Body of pancreas (tissue), 4 donors: ENCODE results near the gene ADCY9. TPM values are rescaled to one million over a fixed set of nuclear protein-coding genes. Genes with fewer than 3 reads are reported as not detected.

Experiments used
- ATAC-seq: fragments of 150-250 bp; one replicate; pipeline ENCODE4 v1.9.1; 2016
- DNase-seq, 4 donors: peaks; one replicate each; pipeline ENCODE4 v3.0.0-alpha.2; 2019
- H3K27ac ChIP-seq, 4 donors: fragments of 200-600 bp; sonication (generic); 1 replicate in 3 of 4; 2 replicates in 1 of 4; pipeline versions ENCODE4 v1.5.1 to v1.6.1; 2016 to 2019; ENCODE audit warnings: mild to moderate bottlenecking in 1 of 4, mixed read lengths in 1 of 4, moderate library complexity in 1 of 4
- H3K27me3 ChIP-seq, 2 donors: fragments of 200-600 bp; sonication (generic); one replicate each; pipeline ENCODE4 v1.6.0; 2016; ENCODE audit warnings: mild to moderate bottlenecking in 1 of 2
- H3K36me3 ChIP-seq, 2 donors: fragments of 200-600 bp; sonication (generic); replicated peaks in 1 of 2; 2 replicates each; pipeline ENCODE4 v1.5.1; 2016; ENCODE audit warnings: low read depth in 2 of 2; ENCODE audit not compliant: insufficient read depth in 1 of 2
- H3K4me1 ChIP-seq: fragments of 200-600 bp; sonication (generic); one replicate; pipeline ENCODE4 v1.6.0; 2016
- H3K4me3 ChIP-seq, 2 donors: fragments of 200-600 bp; sonication (generic); 1 replicate in 1 of 2; 2 replicates in 1 of 2; pipeline ENCODE4 v1.5.1; 2016 to 2019
- H3K9me3 ChIP-seq, 3 donors: fragments of 200-600 bp; sonication (generic); 1 replicate in 2 of 3; 2 replicates in 1 of 3; pipeline ENCODE4 v1.5.1; 2016
- POLR2A ChIP-seq, 3 donors: fragments of 450-650 bp; IDR thresholded peaks; one replicate each; pipeline ENCODE4 v1.6.1; 2016; ENCODE audit warnings: antibody characterized with exemption in 3 of 3, mild to moderate bottlenecking in 2 of 3
- WGBS, 2 donors: methylation state at CpG; one replicate each; pipeline ENCODE4 v1.1.5; 2017; 5-methylcytosine and 5-hydroxymethylcytosine counted together
- intact Hi-C: fragments of 100-400 bp; cut with DNase I; formaldehyde crosslinking; loops from one replicate; pipeline ENCODE4 v1.15.1; 2023
- total RNA-seq, 2 donors: library from RNA; depleted of rRNA; stranded (reverse); fragments of >200 nt; gene quantifications; one replicate each; pipeline ENCODE4 v1.1.0, GENCODE V29; 2016
- TF ChIP-seq, protein P1 (sequence below), 7 experiments: fragments of 450-650 bp in 4 of 7; fragments of 200-600 bp in 3 of 7; sonication (generic) in 3 of 7; IDR thresholded peaks; one replicate each; pipeline ENCODE4 v1.5.1; 2016 to 2019; ENCODE audit warnings: antibody characterized with exemption in 7 of 7

The ADCY9 gene
- total RNA-seq, 2 donors from 2014 or later, result 22.4 to 29.1 TPM

DNA sequence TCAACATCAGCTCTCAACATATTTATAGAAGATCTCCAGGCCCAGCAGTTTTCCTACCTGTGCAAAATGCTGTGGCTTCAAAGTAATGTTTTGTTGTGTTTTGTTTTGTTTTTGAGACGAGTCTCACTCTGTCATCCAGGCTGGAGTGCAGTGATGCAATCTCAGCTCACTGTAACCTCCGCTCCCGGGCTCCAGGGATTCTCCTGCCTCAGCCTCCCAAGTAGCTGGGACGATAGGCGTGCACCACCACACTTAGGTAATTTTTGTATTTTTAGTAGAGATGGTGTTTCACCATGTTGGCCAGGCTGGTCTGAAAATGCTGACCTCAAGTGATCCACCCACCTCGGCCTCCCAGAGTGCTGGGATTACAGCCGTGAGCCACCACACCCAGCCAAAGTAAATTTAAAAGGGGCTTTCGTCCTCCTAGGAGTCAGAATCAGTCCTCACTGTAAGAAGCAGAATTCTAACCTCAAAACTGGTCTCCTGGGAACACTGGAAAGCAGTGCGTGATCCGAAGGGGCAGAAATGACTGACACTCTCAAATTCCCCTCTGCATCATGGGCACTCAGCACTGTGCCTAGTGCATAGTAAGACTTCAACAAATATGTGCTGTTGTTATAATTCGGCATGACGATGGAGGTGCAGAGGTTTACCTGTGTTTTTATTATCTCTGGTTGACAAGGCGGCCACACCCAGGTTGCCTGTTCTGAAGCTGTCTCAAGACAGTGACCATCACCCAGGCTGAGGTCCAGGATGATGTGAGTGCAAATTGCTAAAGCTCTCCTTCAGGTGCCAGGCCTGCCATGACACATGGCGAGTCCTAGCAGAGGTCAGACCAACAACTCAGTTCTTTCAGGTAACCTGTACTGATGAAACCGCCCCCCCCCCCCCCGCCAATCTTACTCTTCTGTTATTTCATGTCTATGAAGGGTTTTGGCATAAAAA lies 59.8 kb downstream of the ADCY9 start:
- intact Hi-C loops, result no loop called here
- no peak for ATAC-seq
- no peak overlapping the region for H3K4me3 ChIP-seq
- no peaks in the 10 kb centered on the region for H3K36me3 ChIP-seq
- H3K4me1 ChIP-seq, result peaks cover 23% of the 10 kb centered on the region
- 83 to 94% methylated on average over 10 to 16 of the region's 16 CpGs for WGBS, 2 donors
- no peaks in the 10 kb centered on the region for H3K9me3 ChIP-seq
- no peak for DNase-seq
- no peaks in the 10 kb centered on the region for H3K27me3 ChIP-seq
- TF ChIP-seq, protein P1, sequence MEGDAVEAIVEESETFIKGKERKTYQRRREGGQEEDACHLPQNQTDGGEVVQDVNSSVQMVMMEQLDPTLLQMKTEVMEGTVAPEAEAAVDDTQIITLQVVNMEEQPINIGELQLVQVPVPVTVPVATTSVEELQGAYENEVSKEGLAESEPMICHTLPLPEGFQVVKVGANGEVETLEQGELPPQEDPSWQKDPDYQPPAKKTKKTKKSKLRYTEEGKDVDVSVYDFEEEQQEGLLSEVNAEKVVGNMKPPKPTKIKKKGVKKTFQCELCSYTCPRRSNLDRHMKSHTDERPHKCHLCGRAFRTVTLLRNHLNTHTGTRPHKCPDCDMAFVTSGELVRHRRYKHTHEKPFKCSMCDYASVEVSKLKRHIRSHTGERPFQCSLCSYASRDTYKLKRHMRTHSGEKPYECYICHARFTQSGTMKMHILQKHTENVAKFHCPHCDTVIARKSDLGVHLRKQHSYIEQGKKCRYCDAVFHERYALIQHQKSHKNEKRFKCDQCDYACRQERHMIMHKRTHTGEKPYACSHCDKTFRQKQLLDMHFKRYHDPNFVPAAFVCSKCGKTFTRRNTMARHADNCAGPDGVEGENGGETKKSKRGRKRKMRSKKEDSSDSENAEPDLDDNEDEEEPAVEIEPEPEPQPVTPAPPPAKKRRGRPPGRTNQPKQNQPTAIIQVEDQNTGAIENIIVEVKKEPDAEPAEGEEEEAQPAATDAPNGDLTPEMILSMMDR (IDR thresholded peaks at IDR 0.05), result no peak
- no peak for TF ChIP-seq POLR2A (IDR thresholded peaks at IDR 0.05)
- H3K27ac ChIP-seq, result no peak overlapping the region

DNA sequence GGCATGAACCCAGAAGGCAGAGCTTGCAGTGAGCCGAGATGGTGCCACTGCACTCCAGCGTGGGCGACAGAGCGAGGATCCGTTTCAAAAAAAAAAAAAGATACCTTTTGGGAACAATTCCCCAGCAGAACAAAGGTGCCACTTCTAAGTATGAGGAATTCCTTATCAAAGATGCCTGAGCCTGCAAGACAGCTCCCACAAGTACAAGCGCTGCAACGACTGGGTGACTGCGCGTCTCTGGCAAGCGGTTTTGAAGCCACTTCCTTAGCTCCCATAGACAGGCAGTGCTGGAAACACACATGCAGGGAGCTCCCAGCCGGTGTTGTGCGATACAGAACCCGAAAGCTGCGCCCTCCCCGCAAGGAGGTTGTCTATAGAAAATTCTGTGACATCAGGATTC lies 60.5 kb downstream of the ADCY9 start:
- TF ChIP-seq, protein P1 (IDR thresholded peaks at IDR 0.05), result no peak
- no peak for TF ChIP-seq POLR2A (IDR thresholded peaks at IDR 0.05)
- 85 to 88% methylated on average over 13 to 15 of the region's 15 CpGs for WGBS, 2 donors
- Histone ChIP-seq H3K27ac (no peak overlapping the region), H3K9me3 (no peaks in the 10 kb centered on the region), H3K27me3 (no peaks in the 10 kb centered on the region), H3K36me3 (no peaks in the 10 kb centered on the region), H3K4me1 (peaks cover 23% of the 10 kb centered on the region), H3K4me3 (no peak overlapping the region)
- intact Hi-C loops, result no loop called here
- ATAC-seq, result no peak
- no peak for DNase-seq

DNA sequence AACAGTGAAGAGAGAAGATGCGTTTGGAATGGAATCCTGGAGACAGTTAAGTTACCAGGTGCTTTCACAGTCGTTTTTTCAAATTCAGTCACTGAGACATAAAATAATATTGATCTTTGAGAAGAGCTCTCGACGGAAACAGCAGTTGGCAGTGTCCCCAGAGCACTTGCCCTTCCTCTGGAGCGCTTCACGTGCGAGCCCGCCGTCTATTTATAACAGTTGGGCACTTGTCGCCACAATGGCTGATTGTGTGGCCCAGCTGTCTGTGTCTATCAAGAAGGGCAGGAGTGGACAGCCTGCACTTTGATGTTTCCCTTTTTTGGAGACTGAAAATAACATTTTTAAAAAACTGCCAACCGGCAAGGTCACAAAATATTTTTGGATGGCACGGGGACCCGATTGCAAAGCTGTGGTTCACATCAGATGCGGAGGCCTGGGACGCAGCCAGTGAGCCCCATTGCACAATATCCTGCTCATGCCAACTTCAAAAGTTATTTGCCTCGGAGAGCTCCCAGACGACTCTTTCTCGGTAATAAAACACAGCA lies 62.9 kb downstream of the ADCY9 start:
- H3K4me1 ChIP-seq, result peaks cover 23% of the 10 kb centered on the region
- ATAC-seq (peak; percentile 80), DNase-seq (peak; percentile 70 to 85 (median 81))
- no peak for TF ChIP-seq POLR2A (IDR thresholded peaks at IDR 0.05)
- TF ChIP-seq, protein P1 (IDR thresholded peaks at IDR 0.05), result no peak
- peak overlapping the region; percentile 18 to 75 (median 72) for H3K27ac ChIP-seq
- no peak overlapping the region for H3K4me3 ChIP-seq
- 2 to 3% methylated on average over 18 of the region's 18 CpGs for WGBS, 2 donors
- no peaks in the 10 kb centered on the region for H3K36me3 ChIP-seq
- H3K27me3 ChIP-seq, result no peaks in the 10 kb centered on the region
- intact Hi-C loops, result no loop called here
- H3K9me3 ChIP-seq, result no peaks in the 10 kb centered on the region

DNA sequence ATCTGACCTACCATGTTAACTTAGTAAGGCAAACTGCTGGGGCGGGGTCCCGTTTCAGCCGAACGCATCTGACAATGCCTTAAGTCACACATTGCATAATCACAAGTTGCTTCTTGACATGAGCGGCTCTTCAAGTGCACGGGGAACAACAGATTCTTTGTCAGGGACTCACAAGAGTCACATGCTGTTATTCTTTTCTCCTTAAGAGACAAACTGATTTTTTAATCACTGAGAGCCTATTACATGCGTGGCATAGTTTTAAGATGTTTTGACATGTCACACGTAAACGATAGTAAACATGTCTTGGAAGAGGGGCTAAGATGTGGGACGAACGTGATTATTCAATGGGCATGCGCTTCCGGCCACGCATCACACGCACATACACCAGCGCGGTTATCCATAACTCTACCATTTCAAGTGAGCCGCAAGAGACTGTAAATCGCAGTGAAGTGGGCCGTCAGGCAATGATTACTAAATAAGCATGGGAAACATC lies 63.4 kb downstream of the ADCY9 start:
- Histone ChIP-seq H3K4me1 (peaks cover 23% of the 10 kb centered on the region), H3K4me3 (no peak overlapping the region), H3K36me3 (no peaks in the 10 kb centered on the region), H3K9me3 (no peaks in the 10 kb centered on the region), H3K27me3 (no peaks in the 10 kb centered on the region), H3K27ac (peak overlapping the region; percentile 18 to 75 (median 72))
- DNase-seq (peak in 1 of 4 donors; percentile 28), ATAC-seq (peak; percentile 7)
- TF ChIP-seq, protein P1 (IDR thresholded peaks at IDR 0.05), result no peak
- no peak for TF ChIP-seq POLR2A (IDR thresholded peaks at IDR 0.05)
- intact Hi-C loops, result no loop called here
- 52 to 59% methylated on average over 20 of the region's 20 CpGs for WGBS, 2 donors
